Right lobe of liver (tissue), 4 donors: ENCODE measurements around the gene HS6ST3.

Source experiments
- CTCF ChIP-seq, 4 donors: fragments of 200-600 bp in 3 of 4; fragments of 450-650 bp in 1 of 4; IDR thresholded peaks; one replicate each; pipeline versions ENCODE4 v1.5.1 to v1.8.0; 2016 to 2022; ENCODE audit warnings: antibody characterized with exemption in 4 of 4, mild to moderate bottlenecking in 2 of 4
- POLR2A ChIP-seq: fragments of 450-650 bp; IDR thresholded peaks from one replicate; pipeline ENCODE4 v1.6.1; 2017; ENCODE audit warnings: antibody characterized with exemption, mild to moderate bottlenecking
- donor health status: DM: no; HTN: no; CAD: no.
- donor health status: DM: no; HTN: no; CAD: no.
- donor health status: DM: no; HTN: yes; CAD: no.

GRCh38 chr13:96238241-96238640 is 148.3 kb downstream of the HS6ST3 start:
- no peak for TF ChIP-seq CTCF (IDR thresholded peaks at IDR 0.05)
- no peak for TF ChIP-seq POLR2A
